ENCODE results near the gene ACBD6.

The ACBD6 gene

GRCh38 chr1:180279651-180280050, 222.7 kb downstream of the ACBD6 start:
- Histone ChIP-seq H3K4me3 (no peak overlapping the region), H4K20me1 (no peaks in the 10 kb centered on the region), H3K4me2 (no peak overlapping the region), H3K9me3 (no peaks in the 10 kb centered on the region), H3K36me3 (peaks cover 86% of the 10 kb centered on the region), H3K27me3 (no peaks in the 10 kb centered on the region), H3K4me1 (peaks cover 6% of the 10 kb centered on the region; the same call in 1 of the 2 replicates), H3K9ac (no peak overlapping the region), H3K27ac (no peak overlapping the region)
- no peak for TF ChIP-seq Cebpa-rat (IDR thresholded peaks at IDR 0.05)

GRCh38 chr1:180278596-180279395, 223.6 kb downstream of the ACBD6 start:
- H3K9ac ChIP-seq = no peak overlapping the region
- no peaks in the 10 kb centered on the region for H4K20me1 ChIP-seq
- no peak overlapping the region for H3K4me3 ChIP-seq
- no peaks in the 10 kb centered on the region for H3K27me3 ChIP-seq
- peaks cover 89% of the 10 kb centered on the region for H3K36me3 ChIP-seq
- no peak overlapping the region for H3K4me2 ChIP-seq
- no peak for TF ChIP-seq Cebpa-rat (IDR thresholded peaks at IDR 0.05)
- peaks cover 6% of the 10 kb centered on the region; the same call in 1 of the 2 replicates for H3K4me1 ChIP-seq
- H3K27ac ChIP-seq = no peak overlapping the region
- H3K9me3 ChIP-seq = no peaks in the 10 kb centered on the region

GRCh38 chr1:180278194-180278515, 224.2 kb downstream of the ACBD6 start:
- H4K20me1 ChIP-seq = no peaks in the 10 kb centered on the region
- no peak overlapping the region for H3K4me3 ChIP-seq
- no peak overlapping the region for H3K4me2 ChIP-seq
- peaks cover 6% of the 10 kb centered on the region; the same call in 1 of the 2 replicates for H3K4me1 ChIP-seq
- no peaks in the 10 kb centered on the region for H3K27me3 ChIP-seq
- no peaks in the 10 kb centered on the region for H3K9me3 ChIP-seq
- peaks cover 90% of the 10 kb centered on the region for H3K36me3 ChIP-seq
- no peak overlapping the region for H3K9ac ChIP-seq
- TF ChIP-seq Cebpa-rat (IDR thresholded peaks at IDR 0.05) = no peak
- H3K27ac ChIP-seq = no peak overlapping the region

- Histone ChIP-seq H3K36me3 (peaks cover 90% of the 10 kb centered on the region), H4K20me1 (no peaks in the 10 kb centered on the region), H3K4me2 (no peak overlapping the region), H3K4me1 (peaks cover 6% of the 10 kb centered on the region; the same call in 1 of the 2 replicates), H3K27me3 (no peaks in the 10 kb centered on the region), H3K27ac (no peak overlapping the region), H3K9ac (no peak overlapping the region), H3K9me3 (no peaks in the 10 kb centered on the region), H3K4me3 (no peak overlapping the region)
- no peak for TF ChIP-seq Cebpa-rat (IDR thresholded peaks at IDR 0.05)
Measured at GRCh38 chr1:180277476-180278193, 224.7 kb downstream of the ACBD6 start.

- TF ChIP-seq Cebpa-rat (IDR thresholded peaks at IDR 0.05) = no peak
- H3K9ac ChIP-seq = no peak overlapping the region
- peaks cover 81% of the 10 kb centered on the region for H3K36me3 ChIP-seq
- H3K27ac ChIP-seq = no peak overlapping the region
- H3K4me3 ChIP-seq = no peak overlapping the region
- no peaks in the 10 kb centered on the region for H3K9me3 ChIP-seq
- H3K4me2 ChIP-seq = no peak overlapping the region
- H3K4me1 ChIP-seq = peaks cover 6% of the 10 kb centered on the region; the same call in 1 of the 2 replicates
- no peaks in the 10 kb centered on the region for H3K27me3 ChIP-seq
- H4K20me1 ChIP-seq = no peaks in the 10 kb centered on the region
Measured at GRCh38 chr1:180275726-180276125, 226.7 kb downstream of the ACBD6 start.

- H3K9ac ChIP-seq = no peak overlapping the region
- no peak overlapping the region for H3K4me2 ChIP-seq
- TF ChIP-seq Cebpa-rat (IDR thresholded peaks at IDR 0.05) = no peak
- H3K4me1 ChIP-seq = peaks cover 3% of the 10 kb centered on the region; the same call in 1 of the 2 replicates
- H3K36me3 ChIP-seq = peaks cover 66% of the 10 kb centered on the region
- H3K27me3 ChIP-seq = no peaks in the 10 kb centered on the region
- no peaks in the 10 kb centered on the region for H4K20me1 ChIP-seq
- no peaks in the 10 kb centered on the region for H3K9me3 ChIP-seq
- no peak overlapping the region for H3K4me3 ChIP-seq
- H3K27ac ChIP-seq = no peak overlapping the region
Measured at GRCh38 chr1:180274221-180274620, 228.2 kb downstream of the ACBD6 start.

- no peak overlapping the region for H3K27ac ChIP-seq
Measured at GRCh38 chr1:180273066-180273465, 229.3 kb downstream of the ACBD6 start.

GRCh38 chr1:180272395-180272794, 230.0 kb downstream of the ACBD6 start:
- Histone ChIP-seq H3K4me1 (peaks cover 5% of the 10 kb centered on the region), H4K20me1 (no peaks in the 10 kb centered on the region), H3K4me3 (no peak overlapping the region), H3K27me3 (no peaks in the 10 kb centered on the region), H3K9ac (no peak overlapping the region), H3K27ac (no peak overlapping the region), H3K36me3 (peaks cover 50% of the 10 kb centered on the region), H3K4me2 (no peak overlapping the region), H3K9me3 (no peaks in the 10 kb centered on the region)
- TF ChIP-seq Cebpa-rat (IDR thresholded peaks at IDR 0.05) = no peak

More at GRCh38 chr1:180273066-180273465, 229.3 kb downstream of the ACBD6 start:
- Histone ChIP-seq H3K9ac (no peak overlapping the region), H4K20me1 (no peaks in the 10 kb centered on the region), H3K36me3 (peaks cover 56% of the 10 kb centered on the region), H3K4me3 (no peak overlapping the region), H3K4me1 (no peaks in the 10 kb centered on the region), H3K9me3 (no peaks in the 10 kb centered on the region), H3K4me2 (no peak overlapping the region), H3K27me3 (no peaks in the 10 kb centered on the region)
- no peak for TF ChIP-seq Cebpa-rat (IDR thresholded peaks at IDR 0.05)

GRCh38 chr1:180271272-180272255, 230.8 kb downstream of the ACBD6 start:
- H3K9me3 ChIP-seq = no peaks in the 10 kb centered on the region
- H3K36me3 ChIP-seq = peaks cover 45% of the 10 kb centered on the region
- H3K4me3 ChIP-seq = no peak overlapping the region
- no peak overlapping the region for H3K9ac ChIP-seq
- TF ChIP-seq Cebpa-rat (IDR thresholded peaks at IDR 0.05) = no peak
- no peaks in the 10 kb centered on the region for H3K27me3 ChIP-seq
- no peak overlapping the region for H3K4me2 ChIP-seq
- peaks cover 13% of the 10 kb centered on the region for H3K4me1 ChIP-seq
- H3K27ac ChIP-seq = no peak overlapping the region
- H4K20me1 ChIP-seq = no peaks in the 10 kb centered on the region
